Neural cell (in vitro differentiated cells): ENCODE measurements around the gene RBM17. TPM values are rescaled to one million over a fixed set of nuclear protein-coding genes. Genes with fewer than 3 reads are reported as not detected.

Experiments used
- H2AFZ ChIP-seq: fragments of 200-600, 300-800 bp; sonication (generic), shearing (Covaris generic); 2 replicates; pipeline ENCODE4 v1.6.0; 2014; ENCODE audit warnings: low read depth, mild to moderate bottlenecking, antibody characterized with exemption, low read length, moderate library complexity
- H3F3A ChIP-seq: fragments of 200-600 bp; shearing (Covaris generic); 2 replicates; pipeline ENCODE4 v1.6.1; 2016; ENCODE audit warnings: mild to moderate bottlenecking, moderate library complexity, mixed read lengths, antibody characterized with exemption, low read length; ENCODE audit not compliant: insufficient read depth, poor library complexity, severe bottlenecking
- H3K27ac ChIP-seq: fragments of 200-600, 300-800 bp; sonication (generic), shearing (Covaris generic); 2 replicates; pipeline ENCODE4 v1.5.1; 2014; ENCODE audit warnings: mild to moderate bottlenecking, low read length, moderate library complexity
- H3K27me3 ChIP-seq: fragments of 300-800, 200-600 bp; sonication (generic), shearing (Covaris generic); 2 replicates; pipeline ENCODE4 v1.6.0; 2014; ENCODE audit warnings: mild to moderate bottlenecking, low read depth, low read length, moderate library complexity; ENCODE audit not compliant: insufficient read depth
- H3K36me3 ChIP-seq: fragments of 300-800, 200-600 bp; sonication (generic), shearing (Covaris generic); 2 replicates; pipeline ENCODE4 v1.5.1; 2014; ENCODE audit warnings: mild to moderate bottlenecking, antibody characterized with exemption, low read length, moderate library complexity; ENCODE audit not compliant: insufficient read depth
- H3K4me2 ChIP-seq: fragments of 300-800, 200-600 bp; sonication (generic), shearing (Covaris generic); 2 replicates; pipeline ENCODE4 v1.6.0; 2014; ENCODE audit warnings: mild to moderate bottlenecking, low read length
- H3K4me3 ChIP-seq: fragments of 300-800, 200-600 bp; sonication (generic), shearing (Covaris generic); 2 replicates; pipeline ENCODE4 v1.5.1; 2014; ENCODE audit warnings: mild to moderate bottlenecking, low read length, moderate library complexity
- H3K79me2 ChIP-seq: fragments of 200-600 bp; shearing (Covaris generic); replicated peaks from 2 replicates; pipeline ENCODE4 v1.6.0; 2014; ENCODE audit warnings: mild to moderate bottlenecking, low read length, moderate library complexity; ENCODE audit not compliant: insufficient read depth
- H3K9ac ChIP-seq: fragments of 300-800, 200-600 bp; sonication (generic), shearing (Covaris generic); 2 replicates; pipeline ENCODE4 v1.6.1; 2016; ENCODE audit warnings: mild to moderate bottlenecking, low read length, mixed read lengths
- H3K9me2 ChIP-seq: fragments of 200-600 bp; shearing (Covaris generic); 2 replicates; pipeline ENCODE4 v1.6.1; 2016; ENCODE audit warnings: mild to moderate bottlenecking, low read length, mixed read lengths; ENCODE audit not compliant: insufficient read depth
- H3K9me3 ChIP-seq: fragments of 200-600, 300-800 bp; sonication (generic), shearing (Covaris generic); 2 replicates; pipeline ENCODE4 v1.6.1; 2016; ENCODE audit warnings: mild to moderate bottlenecking, mixed run types, low read length, moderate library complexity, mixed read lengths
- H4K20me1 ChIP-seq: fragments of 200-600 bp; shearing (Covaris generic); 2 replicates; pipeline ENCODE4 v1.6.1; 2016; ENCODE audit warnings: mild to moderate bottlenecking, mixed run types; ENCODE audit not compliant: insufficient read depth
- CTCF ChIP-seq: fragments of 450-650 bp; IDR thresholded peaks from 2 replicates; pipeline ENCODE4 v1.5.1; 2014; ENCODE audit warnings: antibody characterized with exemption, mild to moderate bottlenecking, moderate library complexity; ENCODE audit not compliant: poor library complexity, severe bottlenecking
- EP300 ChIP-seq: fragments of 450-650 bp; conservative IDR thresholded peaks from 2 replicates; pipeline ENCODE4 v1.6.1; 2014; ENCODE audit warnings: antibody characterized with exemption, mild to moderate bottlenecking, moderate library complexity; ENCODE audit not compliant: poor library complexity, severe bottlenecking
- EZH2 ChIP-seq: fragments of 200-600, 300-800 bp; shearing (Covaris generic), sonication (generic); IDR thresholded peaks from 2 replicates; pipeline ENCODE4 v1.6.1; 2014; ENCODE audit warnings: antibody characterized with exemption, low read length, borderline replicate concordance, mild to moderate bottlenecking; ENCODE audit not compliant: insufficient read depth, poor library complexity, severe bottlenecking
- MXI1 ChIP-seq: fragments of 450-650 bp; conservative IDR thresholded peaks from 2 replicates; pipeline ENCODE4 v1.6.1; 2014; ENCODE audit warnings: antibody characterized with exemption, mild to moderate bottlenecking; ENCODE audit not compliant: poor library complexity, severe bottlenecking
- POLR2AphosphoS5 ChIP-seq: IDR thresholded peaks from 2 replicates; pipeline ENCODE4 v1.6.1; 2012
- RAD21 ChIP-seq: fragments of 450-650 bp; conservative IDR thresholded peaks from 2 replicates; pipeline ENCODE4 v1.6.1; 2014; ENCODE audit warnings: antibody characterized with exemption, mild to moderate bottlenecking, moderate library complexity
- REST ChIP-seq: IDR thresholded peaks from 2 replicates; pipeline ENCODE4 v1.6.1; 2012; ENCODE audit warnings: borderline replicate concordance
- SMC3 ChIP-seq: fragments of 450-650 bp; conservative IDR thresholded peaks from 2 replicates; pipeline ENCODE4 v1.6.1; 2014; ENCODE audit warnings: antibody characterized with exemption, mild to moderate bottlenecking, moderate library complexity; ENCODE audit not compliant: poor library complexity
- TAF1 ChIP-seq: IDR thresholded peaks from 2 replicates; pipeline ENCODE4 v1.6.1; 2012; ENCODE audit warnings: low read depth
- polyA plus RNA-seq: library from polyadenylated mRNA; depleted of rRNA; stranded (reverse); fragments of >200 nt; gene quantifications from 2 replicates; pipeline ENCODE4 v1.2.3, GENCODE V29; 2014

The RBM17 gene
- polyA plus RNA-seq, 1 donor from 2014 or later, result 109 TPM

- TF ChIP-seq REST, result no peak
- TF ChIP-seq TAF1, result no peak
- TF ChIP-seq EP300, result no peak
- TF ChIP-seq SMC3, result no peak
- no peak for TF ChIP-seq MXI1
- TF ChIP-seq POLR2AphosphoS5, result no peak
- TF ChIP-seq EZH2, result no peak
- TF ChIP-seq RAD21, result no peak
- TF ChIP-seq CTCF, result no peak
- Histone ChIP-seq H4K20me1 (no peaks in the 10 kb centered on the region), H3K36me3 (peaks cover 5% of the 10 kb centered on the region), H3K27ac (no peak overlapping the region), H3K79me2 (no peaks in the 10 kb centered on the region), H2AFZ (no peak overlapping the region), H3K9ac (no peak overlapping the region), H3K9me3 (no peaks in the 10 kb centered on the region), H3K9me2 (no peaks in the 10 kb centered on the region), H3K4me3 (no peak overlapping the region), H3K4me2 (no peak overlapping the region), H3F3A (no peaks in the 10 kb centered on the region), H3K27me3 (no peaks in the 10 kb centered on the region)
These were observed 31.1 kb downstream of the RBM17 start for GRCh38 chr10:6119962-6120361.

GRCh38 chr10:6120691-6121090, 31.9 kb downstream of the RBM17 start:
- TF ChIP-seq POLR2AphosphoS5, result no peak
- TF ChIP-seq RAD21, result no peak
- no peak for TF ChIP-seq SMC3
- TF ChIP-seq TAF1, result no peak
- no peak for TF ChIP-seq EP300
- TF ChIP-seq MXI1, result no peak
- TF ChIP-seq REST, result no peak
- no peak for TF ChIP-seq EZH2
- TF ChIP-seq CTCF, result no peak
- Histone ChIP-seq H3F3A (no peaks in the 10 kb centered on the region), H3K36me3 (no peaks in the 10 kb centered on the region), H3K4me3 (no peak overlapping the region), H3K9ac (no peak overlapping the region), H2AFZ (no peak overlapping the region), H3K27ac (no peak overlapping the region), H4K20me1 (no peaks in the 10 kb centered on the region), H3K9me3 (no peaks in the 10 kb centered on the region), H3K79me2 (no peaks in the 10 kb centered on the region), H3K27me3 (no peaks in the 10 kb centered on the region), H3K4me2 (no peak overlapping the region), H3K9me2 (no peaks in the 10 kb centered on the region)
